Measurements from ENCODE around the gene SCUBE2. TPM values are rescaled to one million over a fixed set of nuclear protein-coding genes. Genes with fewer than 3 reads are reported as not detected.

Gene SCUBE2
- total and polyA plus RNA-seq, 4 donors = 2.6 to 27.6 (median 4.0) TPM

- H3K9me3 ChIP-seq (ENCODE audit: control insufficient read depth in 4 of 4, insufficient read depth in 3 of 4, low read length in 3 of 4) = peaks cover 0 to 4% (median 0%) of the 10 kb centered on the region in 4 donors
- no peak for ATAC-seq (ENCODE audit: insufficient read depth, low FRiP score)
- 89 to 94% methylated on average over 6 of the region's 6 CpGs for WGBS, 2 donors
- H3K36me3 ChIP-seq (ENCODE audit: control insufficient read depth in 4 of 4, insufficient read depth in 4 of 4, low read length in 4 of 4) = peaks cover 0 to 17% (median 7%) of the 10 kb centered on the region in 4 donors
- H3K27me3 ChIP-seq (ENCODE audit: control insufficient read depth in 3 of 3, insufficient read depth in 3 of 3, low read length in 2 of 3) = no peaks in the 10 kb centered on the region
- no peak for DNase-seq
- TF ChIP-seq CTCF (IDR thresholded peaks at IDR 0.05; ENCODE audit: control extremely low read depth, extremely low read depth) = no peak
- no peak overlapping the region for H3K4me3 ChIP-seq
- H3K9ac ChIP-seq (ENCODE audit: insufficient read depth in 1 of 2, low read length in 2 of 2) = no peak overlapping the region
- H3K4me1 ChIP-seq (ENCODE audit: control insufficient read depth in 5 of 5, insufficient read depth in 5 of 5, low read length in 5 of 5) = peaks cover 0 to 8% (median 0%) of the 10 kb centered on the region in 5 donors
- no peak overlapping the region for H3K27ac ChIP-seq (ENCODE audit: low read depth in 1 of 2, low read length in 1 of 2)
Observed at GRCh38 chr11:9073466-9074225, 17.8 kb downstream of the SCUBE2 start.

- ATAC-seq (ENCODE audit: insufficient read depth, low FRiP score) = no peak
- H3K4me1 ChIP-seq (ENCODE audit: control insufficient read depth in 5 of 5, insufficient read depth in 5 of 5, low read length in 5 of 5) = peaks cover 0 to 5% (median 0%) of the 10 kb centered on the region in 5 donors
- no peak for DNase-seq
- H3K27ac ChIP-seq (ENCODE audit: low read depth in 1 of 2, low read length in 1 of 2) = no peak overlapping the region
- H3K4me3 ChIP-seq = no peak overlapping the region
- H3K9me3 ChIP-seq (ENCODE audit: control insufficient read depth in 4 of 4, insufficient read depth in 3 of 4, low read length in 3 of 4) = peaks cover 0 to 4% (median 0%) of the 10 kb centered on the region in 4 donors
- WGBS, 2 donors = 70 to 76% methylated on average over 7 of the region's 7 CpGs
- TF ChIP-seq CTCF (IDR thresholded peaks at IDR 0.05; ENCODE audit: control extremely low read depth, extremely low read depth) = no peak
- no peak overlapping the region for H3K9ac ChIP-seq (ENCODE audit: insufficient read depth in 1 of 2, low read length in 2 of 2)
- no peaks in the 10 kb centered on the region for H3K27me3 ChIP-seq (ENCODE audit: control insufficient read depth in 3 of 3, insufficient read depth in 3 of 3, low read length in 2 of 3)
- H3K36me3 ChIP-seq (ENCODE audit: control insufficient read depth in 4 of 4, insufficient read depth in 4 of 4, low read length in 4 of 4) = peaks cover 0 to 23% (median 11%) of the 10 kb centered on the region in 4 donors
Observed at GRCh38 chr11:9072626-9073176, 18.7 kb downstream of the SCUBE2 start.

GRCh38 chr11:9071692-9072091 is 19.7 kb downstream of the SCUBE2 start:
- Histone ChIP-seq H3K9me3 (ENCODE audit: control insufficient read depth in 4 of 4, insufficient read depth in 3 of 4, low read length in 3 of 4) (peaks cover 0 to 4% (median 0%) of the 10 kb centered on the region in 4 donors), H3K27me3 (ENCODE audit: control insufficient read depth in 3 of 3, insufficient read depth in 3 of 3, low read length in 2 of 3) (no peaks in the 10 kb centered on the region), H3K9ac (ENCODE audit: insufficient read depth in 1 of 2, low read length in 2 of 2) (no peak overlapping the region), H3K36me3 (ENCODE audit: control insufficient read depth in 4 of 4, insufficient read depth in 4 of 4, low read length in 4 of 4) (peaks cover 0 to 23% (median 11%) of the 10 kb centered on the region in 4 donors), H3K4me1 (ENCODE audit: control insufficient read depth in 5 of 5, insufficient read depth in 5 of 5, low read length in 5 of 5) (peaks cover 0 to 5% (median 0%) of the 10 kb centered on the region in 5 donors), H3K4me3 (no peak overlapping the region), H3K27ac (ENCODE audit: low read depth in 1 of 2, low read length in 1 of 2) (no peak overlapping the region)
- DNase-seq = no peak
- ATAC-seq (ENCODE audit: insufficient read depth, low FRiP score) = no peak
- TF ChIP-seq CTCF (IDR thresholded peaks at IDR 0.05; ENCODE audit: control extremely low read depth, extremely low read depth) = no peak
- WGBS, 2 donors = 89 to 93% methylated on average over 3 of the region's 3 CpGs
